PC-3 (cell line): ENCODE measurements around the gene SIGLEC6.

Source experiments
- EZH2phosphoT487 ChIP-seq: fragments of 300-600 bp; sonication (generic); IDR thresholded peaks from 2 replicates; pipeline ENCODE4 v1.6.1; 2018; ENCODE audit warnings: mild to moderate bottlenecking, antibody characterized with exemption, low read length, borderline replicate concordance
- TF ChIP-seq, protein P1 (sequence below): fragments of 300-600 bp; sonication (generic); conservative IDR thresholded peaks from 2 replicates; pipeline ENCODE4 v1.5.1; 2017; ENCODE audit warnings: antibody characterized with exemption, low read depth, mild to moderate bottlenecking, low read length

DNA sequence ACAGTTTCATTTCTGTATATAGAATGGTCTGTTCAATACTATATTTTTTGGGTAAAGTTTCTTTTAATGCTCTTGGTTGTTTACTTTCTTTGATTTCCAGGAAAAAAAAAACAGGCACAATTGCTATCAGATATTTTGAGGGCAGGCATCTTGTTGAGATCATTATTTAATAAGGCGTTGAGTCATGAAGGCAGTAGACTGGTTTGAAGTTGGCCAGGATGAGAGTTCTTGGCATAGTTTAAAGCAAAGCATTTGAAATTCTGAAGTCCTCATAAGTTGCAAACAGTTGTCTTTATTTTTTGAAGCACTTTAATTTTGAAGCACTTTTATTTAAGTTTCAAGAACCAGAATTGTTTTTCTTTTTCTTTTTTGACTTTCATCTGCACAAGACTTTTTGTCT lies 37.0 kb upstream of the SIGLEC6 start:
- TF ChIP-seq, protein P1, sequence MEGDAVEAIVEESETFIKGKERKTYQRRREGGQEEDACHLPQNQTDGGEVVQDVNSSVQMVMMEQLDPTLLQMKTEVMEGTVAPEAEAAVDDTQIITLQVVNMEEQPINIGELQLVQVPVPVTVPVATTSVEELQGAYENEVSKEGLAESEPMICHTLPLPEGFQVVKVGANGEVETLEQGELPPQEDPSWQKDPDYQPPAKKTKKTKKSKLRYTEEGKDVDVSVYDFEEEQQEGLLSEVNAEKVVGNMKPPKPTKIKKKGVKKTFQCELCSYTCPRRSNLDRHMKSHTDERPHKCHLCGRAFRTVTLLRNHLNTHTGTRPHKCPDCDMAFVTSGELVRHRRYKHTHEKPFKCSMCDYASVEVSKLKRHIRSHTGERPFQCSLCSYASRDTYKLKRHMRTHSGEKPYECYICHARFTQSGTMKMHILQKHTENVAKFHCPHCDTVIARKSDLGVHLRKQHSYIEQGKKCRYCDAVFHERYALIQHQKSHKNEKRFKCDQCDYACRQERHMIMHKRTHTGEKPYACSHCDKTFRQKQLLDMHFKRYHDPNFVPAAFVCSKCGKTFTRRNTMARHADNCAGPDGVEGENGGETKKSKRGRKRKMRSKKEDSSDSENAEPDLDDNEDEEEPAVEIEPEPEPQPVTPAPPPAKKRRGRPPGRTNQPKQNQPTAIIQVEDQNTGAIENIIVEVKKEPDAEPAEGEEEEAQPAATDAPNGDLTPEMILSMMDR: no peak
- no peak for TF ChIP-seq EZH2phosphoT487
